HEK293 (cell line): Measurements from ENCODE around the gene EIF4G3.
A peak's percentile ranks its signal among the peaks of the same experiment; 100 is the strongest.

ENCODE experiments used
- BCL11B ChIP-seq: fragments of 450-650 bp; formaldehyde crosslinking; IDR thresholded peaks from 2 replicates; pipeline ENCODE4 v1.5.1; 2016; ENCODE audit warnings: low read depth, missing biosample characterization, missing genetic modification characterization
- FEZF1 ChIP-seq: fragments of 450-650 bp; formaldehyde crosslinking; IDR thresholded peaks from 2 replicates; pipeline ENCODE4 v1.5.1; 2016; ENCODE audit warnings: missing biosample characterization, missing genetic modification characterization
- GLIS1 ChIP-seq: fragments of 450-650 bp; formaldehyde crosslinking; IDR thresholded peaks from 2 replicates; pipeline ENCODE4 v1.5.1; 2016; ENCODE audit warnings: missing biosample characterization, missing genetic modification characterization
- IKZF3 ChIP-seq: fragments of 450-650 bp; IDR thresholded peaks from 2 replicates; pipeline ENCODE4 v1.5.0; 2018; ENCODE audit warnings: missing biosample characterization, mild to moderate bottlenecking, missing genetic modification characterization, moderate library complexity
- MZF1 ChIP-seq: fragments of 450-650 bp; formaldehyde crosslinking; IDR thresholded peaks from 2 replicates; pipeline ENCODE4 v1.5.1; 2017; ENCODE audit warnings: missing biosample characterization, missing genetic modification characterization, borderline replicate concordance
- OSR2 ChIP-seq: fragments of 450-650 bp; formaldehyde crosslinking; IDR thresholded peaks from 2 replicates; pipeline ENCODE4 v1.5.1; 2016; ENCODE audit warnings: missing biosample characterization, missing genetic modification characterization
- PRDM4 ChIP-seq: fragments of 450-650 bp; formaldehyde crosslinking; IDR thresholded peaks from 2 replicates; pipeline ENCODE4 v1.5.1; 2017; ENCODE audit warnings: missing biosample characterization, missing genetic modification characterization
- PRDM6 ChIP-seq: fragments of 450-650 bp; formaldehyde crosslinking; IDR thresholded peaks from 2 replicates; pipeline ENCODE4 v1.5.1; 2017; ENCODE audit warnings: missing biosample characterization, missing genetic modification characterization
- ZFP3 ChIP-seq: fragments of 450-650 bp; formaldehyde crosslinking; IDR thresholded peaks from 2 replicates; pipeline ENCODE4 v1.5.1; 2016; ENCODE audit warnings: low read depth, missing biosample characterization, missing genetic modification characterization
- ZNF132 ChIP-seq: fragments of 450-650 bp; formaldehyde crosslinking; IDR thresholded peaks from 2 replicates; pipeline ENCODE4 v1.5.1; 2017; ENCODE audit warnings: missing biosample characterization, missing genetic modification characterization, borderline replicate concordance
- ZNF140 ChIP-seq: fragments of 450-650 bp; formaldehyde crosslinking; IDR thresholded peaks from 2 replicates; pipeline ENCODE4 v1.5.1; 2016; ENCODE audit warnings: missing biosample characterization, missing genetic modification characterization
- ZNF157 ChIP-seq: fragments of 450-650 bp; formaldehyde crosslinking; IDR thresholded peaks from 2 replicates; pipeline ENCODE4 v1.5.1; 2016; ENCODE audit warnings: missing biosample characterization, missing genetic modification characterization
- ZNF16 ChIP-seq: fragments of 450-650 bp; formaldehyde crosslinking; IDR thresholded peaks from 2 replicates; pipeline ENCODE4 v1.5.1; 2016; ENCODE audit warnings: low read depth, missing biosample characterization, missing genetic modification characterization
- ZNF18 ChIP-seq: fragments of 450-650 bp; formaldehyde crosslinking; IDR thresholded peaks from 2 replicates; pipeline ENCODE4 v1.5.1; 2016; ENCODE audit warnings: missing biosample characterization, missing genetic modification characterization
- ZNF266 ChIP-seq: fragments of 450-650 bp; formaldehyde crosslinking; IDR thresholded peaks from 2 replicates; pipeline ENCODE4 v1.5.1; 2016; ENCODE audit warnings: missing biosample characterization, missing genetic modification characterization, low read depth
- ZNF311 ChIP-seq: fragments of 450-650 bp; formaldehyde crosslinking; IDR thresholded peaks from 2 replicates; pipeline ENCODE4 v1.5.1; 2017; ENCODE audit warnings: missing biosample characterization, missing genetic modification characterization, borderline replicate concordance
- ZNF391 ChIP-seq: fragments of 450-650 bp; formaldehyde crosslinking; IDR thresholded peaks from 2 replicates; pipeline ENCODE4 v1.5.1; 2016; ENCODE audit warnings: low read depth, missing biosample characterization, missing genetic modification characterization, borderline replicate concordance
- ZNF404 ChIP-seq: fragments of 450-650 bp; formaldehyde crosslinking; IDR thresholded peaks from 2 replicates; pipeline ENCODE4 v1.5.1; 2017; ENCODE audit warnings: missing biosample characterization, missing genetic modification characterization
- ZNF544 ChIP-seq: fragments of 450-650 bp; formaldehyde crosslinking; IDR thresholded peaks from 2 replicates; pipeline ENCODE4 v1.5.0; 2017; ENCODE audit warnings: missing biosample characterization, missing genetic modification characterization
- ZNF558 ChIP-seq: fragments of 450-650 bp; formaldehyde crosslinking; IDR thresholded peaks from 2 replicates; pipeline ENCODE4 v1.5.1; 2016; ENCODE audit warnings: missing biosample characterization, missing genetic modification characterization
- ZNF561 ChIP-seq: fragments of 450-650 bp; IDR thresholded peaks from 2 replicates; pipeline ENCODE4 v1.5.1; 2018; ENCODE audit warnings: missing biosample characterization, missing genetic modification characterization, borderline replicate concordance
- ZNF596 ChIP-seq: fragments of 450-650 bp; IDR thresholded peaks from 2 replicates; pipeline ENCODE4 v1.5.0; 2018; ENCODE audit warnings: missing biosample characterization, mild to moderate bottlenecking, missing genetic modification characterization, moderate library complexity
- ZNF621 ChIP-seq: fragments of 450-650 bp; formaldehyde crosslinking; IDR thresholded peaks from 2 replicates; pipeline ENCODE4 v1.5.1; 2017; ENCODE audit warnings: missing biosample characterization, missing genetic modification characterization
- ZNF654 ChIP-seq: fragments of 450-650 bp; formaldehyde crosslinking; IDR thresholded peaks from 2 replicates; pipeline ENCODE4 v1.5.1; 2016; ENCODE audit warnings: low read depth, missing biosample characterization, missing genetic modification characterization
- ZNF791 ChIP-seq: fragments of 450-650 bp; formaldehyde crosslinking; IDR thresholded peaks from 2 replicates; pipeline ENCODE4 v1.5.1; 2016; ENCODE audit warnings: missing biosample characterization, missing genetic modification characterization
- ZSCAN16 ChIP-seq: fragments of 450-650 bp; formaldehyde crosslinking; IDR thresholded peaks from 2 replicates; pipeline ENCODE4 v1.5.1; 2016; ENCODE audit warnings: missing biosample characterization, missing genetic modification characterization
- TF ChIP-seq, protein P1 (sequence below): fragments of 450-650 bp; formaldehyde crosslinking; IDR thresholded peaks from 2 replicates; pipeline ENCODE4 v1.5.1; 2017; ENCODE audit warnings: missing biosample characterization, missing genetic modification characterization
- TF ChIP-seq, protein P2 (sequence below): fragments of 450-650 bp; formaldehyde crosslinking; IDR thresholded peaks from 2 replicates; pipeline ENCODE4 v1.5.1; 2016; ENCODE audit warnings: missing biosample characterization, missing genetic modification characterization
- TF ChIP-seq, protein P3 (sequence below): fragments of 450-650 bp; formaldehyde crosslinking; IDR thresholded peaks from 2 replicates; pipeline ENCODE4 v1.5.1; 2016; ENCODE audit warnings: missing biosample characterization, missing genetic modification characterization
- TF ChIP-seq, protein P4 (sequence below): fragments of 450-650 bp; formaldehyde crosslinking; IDR thresholded peaks from 2 replicates; pipeline ENCODE4 v1.5.1; 2016; ENCODE audit warnings: missing biosample characterization, missing genetic modification characterization, low read depth

The EIF4G3 gene

GRCh38 chr1:21066356-21067012, 110.2 kb downstream of the EIF4G3 start (continued):
- TF ChIP-seq ZNF266 (no peak), ZNF558 (tag by site-specific recombination) (no peak), PRDM4 (tag by site-specific recombination) (peak; percentile 99), ZNF391 (tag by site-specific recombination) (no peak), ZNF18 (tag by site-specific recombination) (no peak), ZNF16 (tag by site-specific recombination) (no peak), ZNF561 (no peak), PRDM6 (peak; percentile 96), ZNF311 (tag by site-specific recombination) (no peak), IKZF3 (tag by site-specific recombination) (peak; percentile 90), GLIS1 (tag by site-specific recombination) (no peak), ZNF404 (tag by site-specific recombination) (no peak), ZNF654 (no peak), ZNF621 (tag by site-specific recombination) (no peak), ZNF157 (tag by site-specific recombination) (no peak), OSR2 (peak; percentile 64), ZNF140 (tag by site-specific recombination) (no peak), ZFP3 (no peak), FEZF1 (tag by site-specific recombination) (peak; percentile 87), ZSCAN16 (tag by site-specific recombination) (no peak), ZNF791 (tag by site-specific recombination) (no peak), BCL11B (tag by site-specific recombination) (0 out of 2 replicates have a peak, but pooled peaks have one; percentile 30), ZNF596 (tag by site-specific recombination) (no peak), MZF1 (no peak), ZNF544 (tag by site-specific recombination) (no peak), ZNF132 (tag by site-specific recombination) (no peak)
- TF ChIP-seq, protein P1, sequence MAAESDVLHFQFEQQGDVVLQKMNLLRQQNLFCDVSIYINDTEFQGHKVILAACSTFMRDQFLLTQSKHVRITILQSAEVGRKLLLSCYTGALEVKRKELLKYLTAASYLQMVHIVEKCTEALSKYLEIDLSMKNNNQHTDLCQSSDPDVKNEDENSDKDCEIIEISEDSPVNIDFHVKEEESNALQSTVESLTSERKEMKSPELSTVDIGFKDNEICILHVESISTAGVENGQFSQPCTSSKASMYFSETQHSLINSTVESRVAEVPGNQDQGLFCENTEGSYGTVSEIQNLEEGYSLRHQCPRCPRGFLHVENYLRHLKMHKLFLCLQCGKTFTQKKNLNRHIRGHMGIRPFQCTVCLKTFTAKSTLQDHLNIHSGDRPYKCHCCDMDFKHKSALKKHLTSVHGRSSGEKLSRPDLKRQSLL (tag by site-specific recombination), result no peak
- TF ChIP-seq, protein P2, sequence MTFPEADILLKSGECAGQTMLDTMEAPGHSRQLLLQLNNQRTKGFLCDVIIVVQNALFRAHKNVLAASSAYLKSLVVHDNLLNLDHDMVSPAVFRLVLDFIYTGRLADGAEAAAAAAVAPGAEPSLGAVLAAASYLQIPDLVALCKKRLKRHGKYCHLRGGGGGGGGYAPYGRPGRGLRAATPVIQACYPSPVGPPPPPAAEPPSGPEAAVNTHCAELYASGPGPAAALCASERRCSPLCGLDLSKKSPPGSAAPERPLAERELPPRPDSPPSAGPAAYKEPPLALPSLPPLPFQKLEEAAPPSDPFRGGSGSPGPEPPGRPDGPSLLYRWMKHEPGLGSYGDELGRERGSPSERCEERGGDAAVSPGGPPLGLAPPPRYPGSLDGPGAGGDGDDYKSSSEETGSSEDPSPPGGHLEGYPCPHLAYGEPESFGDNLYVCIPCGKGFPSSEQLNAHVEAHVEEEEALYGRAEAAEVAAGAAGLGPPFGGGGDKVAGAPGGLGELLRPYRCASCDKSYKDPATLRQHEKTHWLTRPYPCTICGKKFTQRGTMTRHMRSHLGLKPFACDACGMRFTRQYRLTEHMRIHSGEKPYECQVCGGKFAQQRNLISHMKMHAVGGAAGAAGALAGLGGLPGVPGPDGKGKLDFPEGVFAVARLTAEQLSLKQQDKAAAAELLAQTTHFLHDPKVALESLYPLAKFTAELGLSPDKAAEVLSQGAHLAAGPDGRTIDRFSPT (tag by site-specific recombination), result peak; percentile 30; the same call in 1 of the 2 replicates
- TF ChIP-seq, protein P3, sequence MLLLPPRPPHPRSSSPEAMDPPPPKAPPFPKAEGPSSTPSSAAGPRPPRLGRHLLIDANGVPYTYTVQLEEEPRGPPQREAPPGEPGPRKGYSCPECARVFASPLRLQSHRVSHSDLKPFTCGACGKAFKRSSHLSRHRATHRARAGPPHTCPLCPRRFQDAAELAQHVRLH (tag by site-specific recombination), result peak; percentile 53; the same call in 1 of the 2 replicates
- TF ChIP-seq, protein P4, sequence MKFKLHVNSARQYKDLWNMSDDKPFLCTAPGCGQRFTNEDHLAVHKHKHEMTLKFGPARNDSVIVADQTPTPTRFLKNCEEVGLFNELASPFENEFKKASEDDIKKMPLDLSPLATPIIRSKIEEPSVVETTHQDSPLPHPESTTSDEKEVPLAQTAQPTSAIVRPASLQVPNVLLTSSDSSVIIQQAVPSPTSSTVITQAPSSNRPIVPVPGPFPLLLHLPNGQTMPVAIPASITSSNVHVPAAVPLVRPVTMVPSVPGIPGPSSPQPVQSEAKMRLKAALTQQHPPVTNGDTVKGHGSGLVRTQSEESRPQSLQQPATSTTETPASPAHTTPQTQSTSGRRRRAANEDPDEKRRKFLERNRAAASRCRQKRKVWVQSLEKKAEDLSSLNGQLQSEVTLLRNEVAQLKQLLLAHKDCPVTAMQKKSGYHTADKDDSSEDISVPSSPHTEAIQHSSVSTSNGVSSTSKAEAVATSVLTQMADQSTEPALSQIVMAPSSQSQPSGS (tag by site-specific recombination), result no peak
